Ovary (tissue), 3 donors: ENCODE results near the gene NDUFV2.

ENCODE experiments used
- CTCF ChIP-seq, 3 donors: fragments of 450-650 bp in 2 of 3; fragments of 200-600 bp in 1 of 3; IDR thresholded peaks; one replicate each; pipeline versions ENCODE4 v1.5.1 to v1.8.0; 2016 to 2022; ENCODE audit warnings: antibody characterized with exemption in 3 of 3, mild to moderate bottlenecking in 1 of 3
- EP300 ChIP-seq: sonication (generic); formaldehyde crosslinking; IDR thresholded peaks from one replicate; pipeline ENCODE4 v1.6.1; 2017; ENCODE audit warnings: antibody characterized with exemption
- POLR2A ChIP-seq: fragments of 450-650 bp; IDR thresholded peaks from one replicate; pipeline ENCODE4 v1.6.1; 2017; ENCODE audit warnings: antibody characterized with exemption, mild to moderate bottlenecking, moderate library complexity
- donor health status: DM: no; HTN: no; CAD: no.

GRCh38 chr18:9106800-9107584 lies 4.5 kb downstream of the NDUFV2 start:
- TF ChIP-seq POLR2A: no peak
- no peak for TF ChIP-seq CTCF (IDR thresholded peaks at IDR 0.05)
- no peak for TF ChIP-seq EP300
